Left lobe of liver (tissue), 2 donors: Measurements from ENCODE around the gene SPANXD. TPM values are rescaled to one million over a fixed set of nuclear protein-coding genes. Genes with fewer than 3 reads are reported as not detected.
"Not testable (repeated sequence)": the region's sequence is repeated elsewhere in the genome, so short reads cannot be mapped to it uniquely, and the experiment has no call there.

ENCODE experiments used
- ATAC-seq: fragments of 200-7000 bp; cut with Tn5 transposase; one replicate; pipeline ENCODE4 v1.9.1; 2020; ENCODE audit warnings: mild to moderate bottlenecking, moderate library complexity
- DNase-seq: peaks from one replicate; pipeline ENCODE4 v3.0.0-alpha.2; 2020; ENCODE audit warnings: low spot score
- total RNA-seq: library from RNA; stranded (reverse); gene quantifications from one replicate; pipeline ENCODE4 v1.2.1, GENCODE V29; 2021
- donor health status: DM: no; HTN: no; CAD: no; lungs with moderate emphysema.
- donor health status: DM: no; HTN: yes; CAD: no.

The SPANXD gene, protein sequence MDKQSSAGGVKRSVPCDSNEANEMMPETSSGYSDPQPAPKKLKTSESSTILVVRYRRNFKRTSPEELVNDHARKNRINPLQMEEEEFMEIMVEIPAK
- not detected for total RNA-seq

DNA sequence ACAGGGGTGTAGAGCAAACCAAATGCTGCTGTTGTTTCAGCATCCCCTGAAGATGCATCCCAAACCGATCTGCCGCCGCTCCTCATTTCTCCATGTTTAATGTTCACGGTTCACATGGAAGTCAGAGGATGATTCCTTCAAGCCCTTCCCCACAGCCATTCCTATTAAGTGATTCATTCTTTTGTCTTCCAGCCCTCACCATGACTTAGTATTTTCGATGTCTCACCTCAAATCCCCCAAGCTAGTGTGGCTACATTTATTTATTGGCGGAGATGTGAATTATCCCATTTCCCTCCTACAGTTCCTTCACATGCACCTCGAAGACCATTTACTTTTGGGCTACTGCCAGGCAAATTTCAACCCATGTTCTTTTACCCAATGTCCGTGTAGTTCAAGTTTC is at the start of gene SPANXD:
Gene SPANXD, minus strand, starts transcription at position 101 of the 400 bp plus-strand sequence. CDS start 334 bp downstream, outside the sequence.
- not testable (repeated sequence) for ATAC-seq, DNase-seq

DNA sequence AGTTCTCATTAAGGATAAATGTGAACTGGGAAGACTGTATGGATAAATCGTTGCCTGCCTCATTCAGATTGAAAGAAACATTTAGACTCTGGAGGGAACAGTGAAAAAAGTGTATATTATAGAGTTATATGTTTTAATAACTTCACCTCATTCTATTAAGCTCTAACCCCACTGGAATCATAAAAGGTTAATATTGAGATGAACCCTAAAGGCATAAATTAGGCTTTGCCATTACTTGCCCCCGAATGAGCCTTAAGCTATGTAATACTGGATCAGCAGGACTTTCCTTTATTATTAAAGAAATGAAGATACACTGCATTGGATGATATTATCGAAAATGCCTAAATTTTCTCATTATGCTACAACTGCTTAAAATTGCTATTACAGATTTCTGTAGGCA is 44.1 kb upstream of the SPANXD start:
- DNase-seq (no peak), ATAC-seq (no peak)

DNA sequence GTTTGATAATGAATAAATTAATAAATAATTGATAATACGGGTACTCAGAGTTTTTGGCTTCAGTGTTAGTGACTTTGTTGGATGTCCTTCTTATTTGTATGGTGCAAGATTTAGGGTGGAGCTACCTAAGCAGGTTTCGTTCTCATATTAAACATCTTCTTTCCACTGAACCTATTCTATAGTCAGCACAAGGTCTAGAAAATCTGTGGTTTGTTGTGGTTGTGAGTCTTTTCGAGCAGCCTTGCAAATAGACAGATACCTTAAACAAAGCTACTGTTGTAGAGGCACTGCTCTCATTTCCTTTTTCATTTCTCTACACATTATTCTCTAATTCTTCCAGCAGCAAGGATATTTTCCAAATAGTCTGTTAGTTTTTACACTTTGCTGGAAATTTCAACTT is 38.1 kb upstream of the SPANXD start:
- no peak for ATAC-seq
- DNase-seq: no peak

DNA sequence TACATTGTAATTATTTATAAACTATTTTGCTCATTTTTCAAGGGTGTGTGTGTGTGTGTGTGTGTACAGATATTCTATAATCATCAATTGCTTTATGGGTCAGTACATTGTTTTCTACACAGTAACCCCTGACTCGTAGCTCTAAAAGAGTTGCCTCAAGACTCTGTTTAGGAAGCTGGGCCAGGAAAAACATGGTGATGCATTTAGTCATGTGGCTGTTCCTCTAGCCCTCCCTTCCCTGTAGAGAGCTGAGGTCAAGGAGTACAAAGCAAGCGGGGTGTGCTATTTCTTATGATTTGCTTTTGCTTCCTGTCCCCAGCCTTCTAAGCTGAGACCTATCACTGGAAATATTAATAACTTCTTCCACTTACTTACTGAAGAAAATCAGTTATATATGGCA is 34.8 kb upstream of the SPANXD start:
- DNase-seq (no peak), ATAC-seq (no peak)

DNA sequence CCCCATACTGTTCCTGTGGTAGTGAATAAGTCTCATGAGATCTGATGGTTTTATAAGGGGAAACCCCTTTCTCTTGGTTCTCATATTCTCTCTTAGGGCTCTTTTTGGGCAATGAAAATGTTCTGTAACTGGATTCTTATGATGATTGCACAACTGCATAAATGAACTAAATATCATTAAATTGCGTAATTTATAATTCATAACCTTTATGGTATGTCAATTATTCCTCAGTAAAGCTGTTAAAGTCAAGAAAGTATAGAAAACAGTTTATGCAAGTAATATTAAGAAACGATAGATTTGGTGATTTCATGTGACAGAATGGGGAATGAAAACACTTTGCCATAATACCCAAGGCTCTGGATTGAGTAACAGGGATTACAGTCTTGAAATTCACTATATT is 33.5 kb upstream of the SPANXD start:
- DNase-seq: no peak
- ATAC-seq: no peak

DNA sequence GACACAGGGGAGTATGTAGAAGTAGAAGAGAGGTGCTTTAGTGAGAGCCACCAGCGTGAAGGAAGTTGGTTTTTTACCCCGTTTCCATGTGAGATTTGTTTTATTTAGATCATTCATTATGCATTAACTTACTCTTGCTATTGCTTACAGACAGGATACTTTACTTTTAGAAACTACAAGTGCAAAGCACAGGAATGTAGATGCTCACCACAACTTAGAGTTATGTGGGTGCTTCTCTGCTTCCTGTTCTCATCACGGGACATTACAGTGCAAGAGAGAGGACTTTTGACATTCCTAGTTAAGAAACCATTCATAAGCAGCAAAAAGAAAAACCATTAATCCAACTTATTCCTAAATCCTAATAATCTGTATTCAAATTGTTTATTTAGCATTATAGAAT is 25.6 kb upstream of the SPANXD start:
- DNase-seq (no peak), ATAC-seq (no peak)

DNA sequence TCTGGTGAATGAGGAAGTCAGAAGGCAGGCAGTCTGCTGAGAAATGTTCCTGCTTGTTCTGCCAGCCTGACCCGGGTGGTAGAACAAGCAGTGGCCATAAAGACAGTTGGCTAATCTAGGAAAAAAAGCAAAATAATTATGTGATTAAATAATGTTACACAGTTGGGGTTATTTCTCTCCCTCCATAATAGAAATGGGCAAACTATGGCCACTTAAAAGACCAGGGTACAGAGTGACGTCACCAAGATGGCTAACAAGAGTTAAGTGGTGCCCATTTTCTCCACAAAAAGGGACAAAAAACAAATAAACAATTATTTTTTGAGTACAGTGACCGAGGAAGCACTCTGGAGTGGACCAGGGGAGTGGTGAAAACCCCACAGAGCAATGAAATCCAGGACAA is 16.1 kb upstream of the SPANXD start:
- ATAC-seq (no peak), DNase-seq (no peak)

DNA sequence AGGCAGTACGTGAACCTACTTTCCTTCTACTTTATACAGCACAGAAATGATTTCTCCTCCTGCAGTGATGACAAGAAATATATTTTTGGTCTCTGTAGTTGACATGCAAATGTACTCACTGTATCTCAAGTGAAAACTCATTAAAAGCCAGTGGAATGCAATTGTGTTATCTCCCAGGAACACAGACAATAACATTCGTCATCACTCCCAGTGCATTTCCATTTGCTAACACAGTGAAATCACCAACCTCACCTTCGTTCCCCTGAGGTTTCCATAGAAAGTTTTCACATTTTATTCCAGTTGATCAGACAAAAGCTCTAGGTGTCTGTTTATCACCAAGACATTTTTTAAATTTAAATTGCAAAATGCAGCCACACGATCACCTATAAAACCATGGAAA is 2.5 kb upstream of the SPANXD start:
- ATAC-seq (no peak), DNase-seq (no peak)

DNA sequence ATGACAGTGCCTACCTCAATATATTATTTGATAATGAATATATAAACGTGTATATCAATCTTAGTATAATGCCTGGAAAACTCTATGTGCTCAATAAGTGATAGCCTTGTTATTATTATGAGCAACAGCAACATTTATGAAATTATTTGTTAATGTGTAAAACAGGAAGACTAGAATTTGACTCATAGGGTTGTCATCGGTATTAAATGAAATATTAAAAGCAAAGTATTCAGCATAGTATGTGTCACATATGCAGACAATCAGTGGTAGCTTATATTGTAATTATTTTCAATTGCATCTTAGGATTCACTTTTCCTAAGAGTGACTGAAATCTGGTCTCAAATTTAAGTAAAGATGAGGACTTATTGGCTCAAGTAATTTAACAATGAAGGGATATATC is 24.6 kb downstream of the SPANXD start:
- ATAC-seq: no peak
- DNase-seq: no peak

DNA sequence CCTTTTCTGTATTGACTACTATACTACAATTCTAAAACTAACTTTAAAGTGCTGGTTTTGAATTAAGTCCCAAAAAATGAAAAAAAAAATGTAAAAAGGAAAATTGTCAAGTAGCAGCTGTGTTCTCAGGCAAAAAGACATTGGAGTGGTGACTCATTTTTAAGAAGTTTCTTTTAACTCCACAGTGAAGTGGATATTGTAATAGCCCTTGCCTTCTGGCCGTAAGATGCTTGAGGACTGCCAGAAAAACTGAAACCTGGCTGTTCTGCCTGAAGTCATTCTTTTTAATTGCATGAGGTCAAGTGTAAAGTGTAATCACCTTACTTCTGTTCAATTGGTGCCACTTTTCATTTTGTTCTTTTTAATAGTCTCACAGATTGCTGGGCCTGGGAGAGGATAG is 28.9 kb downstream of the SPANXD start:
- DNase-seq: no peak
- ATAC-seq: no peak

DNA sequence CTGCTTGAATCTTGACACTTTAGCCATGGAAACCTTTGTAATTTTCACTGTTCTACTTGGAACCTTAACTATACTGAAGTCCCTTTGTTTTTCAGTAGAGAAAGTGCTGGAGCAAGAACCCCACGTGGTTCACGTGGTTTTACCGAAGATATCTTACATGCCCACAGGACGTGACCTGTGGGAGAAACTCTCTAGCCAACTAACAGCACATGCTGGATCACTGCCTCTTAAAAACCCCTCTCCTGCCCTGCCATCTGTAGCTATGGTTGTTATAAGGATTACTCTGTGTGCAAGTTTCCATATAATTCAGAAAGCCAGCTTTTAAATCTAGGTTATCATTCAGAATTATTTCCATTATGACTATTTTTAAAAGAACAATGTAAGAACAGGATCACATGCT is 30.2 kb downstream of the SPANXD start:
- DNase-seq: no peak
- no peak for ATAC-seq

DNA sequence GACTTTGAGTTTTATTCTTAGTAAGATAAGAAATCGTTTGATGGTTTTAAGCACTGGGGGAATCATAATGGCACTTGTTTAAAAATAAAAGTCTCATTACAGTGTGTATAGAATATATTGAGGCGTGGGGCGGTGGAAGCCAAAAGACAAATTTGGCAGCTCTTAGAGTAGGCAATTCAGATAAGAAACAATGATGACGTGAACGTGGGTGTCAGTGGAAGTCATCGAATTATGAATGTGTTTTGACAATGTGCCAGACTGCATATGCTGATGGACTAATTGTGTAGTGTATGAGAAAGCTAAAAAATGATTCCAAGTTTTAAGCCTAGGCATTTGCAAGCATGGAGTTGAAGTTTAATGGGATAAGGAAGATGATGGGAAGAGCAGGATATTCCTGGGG is 35.8 kb downstream of the SPANXD start:
- ATAC-seq: no peak
- no peak for DNase-seq

DNA sequence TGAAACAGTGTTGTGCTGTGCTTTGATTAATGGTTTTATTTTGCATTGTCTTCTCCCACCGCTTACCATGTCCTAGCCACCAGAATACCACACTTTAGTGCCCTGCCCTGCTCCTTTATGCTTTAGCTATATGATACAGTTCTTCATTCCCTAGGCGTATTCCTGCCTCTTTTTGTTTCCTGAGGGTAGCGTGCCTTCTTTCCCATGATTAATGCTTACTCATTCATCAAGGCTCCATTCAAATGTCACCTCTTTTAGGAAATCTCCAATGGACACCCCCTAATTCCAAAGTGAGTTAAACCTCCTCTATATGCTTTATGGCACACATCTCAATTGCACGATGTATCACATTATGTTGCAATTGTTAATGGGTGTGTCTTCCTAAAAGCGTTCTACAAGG is 46.3 kb downstream of the SPANXD start:
- ATAC-seq (no peak), DNase-seq (no peak)

Other genes starting within 250 kb of the SPANXD start
- not detected for gene SPANXA1, start 114.0 kb downstream of the SPANXD start, total RNA-seq
- not detected for gene SPANXA2, start 109.0 kb downstream of the SPANXD start, total RNA-seq
- gene MAGEC3, start 139.6 kb upstream of the SPANXD start, total RNA-seq: not detected
- gene MAGEC1, start 205.2 kb upstream of the SPANXD start, total RNA-seq: not detected